Loucy (cell line): Measurements from ENCODE around the gene GNAS-AS1.

Experiments
- CTCF ChIP-seq: fragments of 200-600 bp; sonication (generic); conservative IDR thresholded peaks from 2 replicates; pipeline ENCODE4 v1.5.1; 2014; ENCODE audit warnings: mild to moderate bottlenecking, antibody characterized with exemption, low read length
- EZH2phosphoT487 ChIP-seq: fragments of 200-600 bp; IDR thresholded peaks from 2 replicates; pipeline ENCODE4 v1.6.1; 2018; ENCODE audit warnings: antibody characterized with exemption, mild to moderate bottlenecking, moderate library complexity, borderline replicate concordance

- no peak for TF ChIP-seq CTCF
- TF ChIP-seq EZH2phosphoT487, result no peak
Observed at GRCh38 chr20:58840816-58841538, 9.7 kb downstream of the GNAS-AS1 start.
